Neural crest cell (in vitro differentiated cells): ENCODE measurements around the gene ZNF638. TPM values are rescaled to one million over a fixed set of nuclear protein-coding genes. Genes with fewer than 3 reads are reported as not detected.

Experiments used
- DNase-seq: peaks from one replicate; pipeline ENCODE4 v3.0.0; 2021; ENCODE audit warnings: low read depth, mixed read lengths, low spot score
- H3K27ac Mint-ChIP-seq: one replicate; pipeline ENCODE4 v1.8.0; 2021; ENCODE audit warnings: mild to moderate bottlenecking, mixed read lengths; ENCODE audit not compliant: unreplicated experiment
- H3K27me3 Mint-ChIP-seq: 2 replicates; pipeline ENCODE4 v1.8.0; 2021; ENCODE audit warnings: low read depth, mild to moderate bottlenecking, mixed read lengths
- H3K36me3 Mint-ChIP-seq: 2 replicates; pipeline ENCODE4 v1.8.0; 2021; ENCODE audit warnings: low read depth, mild to moderate bottlenecking, mixed read lengths
- H3K4me1 Mint-ChIP-seq: 2 replicates; pipeline ENCODE4 v1.8.0; 2021; ENCODE audit warnings: mixed read lengths
- H3K4me3 Mint-ChIP-seq: one replicate; pipeline ENCODE4 v1.8.0; 2021; ENCODE audit warnings: mild to moderate bottlenecking, mixed read lengths
- H3K9me3 Mint-ChIP-seq: 2 replicates; pipeline ENCODE4 v1.8.0; 2021; ENCODE audit warnings: mixed read lengths
- CTCF ChIP-seq: fragments of 200-600 bp; sonication (generic); conservative IDR thresholded peaks from 2 replicates; pipeline ENCODE4 v1.5.0; 2021; ENCODE audit warnings: antibody characterized with exemption, mild to moderate bottlenecking
- total RNA-seq: library from RNA; stranded (reverse); gene quantifications from 2 replicates; pipeline ENCODE4 v1.2.1, GENCODE V29; 2021

The ZNF638 gene
- total RNA-seq, 1 donor from 2014 or later: 159 TPM

GRCh38 chr2:71379086-71379485 is 47.5 kb downstream of the ZNF638 start:
- no peaks in the 10 kb centered on the region for H3K27me3 Mint-ChIP-seq
- no peaks in the 10 kb centered on the region for H3K4me1 Mint-ChIP-seq
- H3K27ac Mint-ChIP-seq: no peak overlapping the region
- H3K4me3 Mint-ChIP-seq: no peak overlapping the region
- no peak for TF ChIP-seq CTCF
- no peak for DNase-seq
- H3K36me3 Mint-ChIP-seq: peaks cover 16% of the 10 kb centered on the region
- H3K9me3 Mint-ChIP-seq: no peaks in the 10 kb centered on the region

- no peak overlapping the region for H3K27ac Mint-ChIP-seq
- H3K4me3 Mint-ChIP-seq: no peak overlapping the region
- no peaks in the 10 kb centered on the region for H3K9me3 Mint-ChIP-seq
- DNase-seq: no peak
- no peaks in the 10 kb centered on the region for H3K4me1 Mint-ChIP-seq
- no peak for TF ChIP-seq CTCF
- H3K36me3 Mint-ChIP-seq: peaks cover 22% of the 10 kb centered on the region
- no peaks in the 10 kb centered on the region for H3K27me3 Mint-ChIP-seq
Observed at GRCh38 chr2:71380665-71381064, 49.1 kb downstream of the ZNF638 start.

- TF ChIP-seq CTCF: no peak
- Mint-ChIP-seq H3K4me3 (no peak overlapping the region), H3K36me3 (peaks cover 36% of the 10 kb centered on the region), H3K27ac (no peak overlapping the region), H3K27me3 (no peaks in the 10 kb centered on the region), H3K4me1 (no peaks in the 10 kb centered on the region), H3K9me3 (no peaks in the 10 kb centered on the region)
- no peak for DNase-seq
Observed at GRCh38 chr2:71385012-71385411, 53.4 kb downstream of the ZNF638 start.

DNA sequence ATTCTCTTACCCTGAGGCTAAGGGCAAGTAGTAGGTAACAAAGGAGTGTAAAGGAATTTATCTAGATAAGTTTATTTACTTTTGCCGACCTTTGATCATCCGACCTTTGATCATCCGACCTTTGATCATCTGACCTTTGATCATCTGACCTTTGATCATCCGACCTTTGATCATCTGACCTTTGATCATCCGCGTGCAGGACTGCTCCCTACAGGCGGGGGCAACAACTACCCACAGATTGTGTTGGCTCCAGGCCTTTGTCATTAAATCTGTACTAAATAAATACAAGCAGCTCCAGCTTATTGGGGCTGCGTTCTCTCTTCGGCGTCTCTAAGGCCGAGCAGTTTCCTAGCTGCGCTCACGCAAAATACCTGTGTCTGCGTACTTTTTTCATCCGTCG is 56.6 kb downstream of the ZNF638 start:
- DNase-seq: no peak
- Mint-ChIP-seq H3K9me3 (no peaks in the 10 kb centered on the region), H3K27me3 (no peaks in the 10 kb centered on the region), H3K36me3 (peaks cover 51% of the 10 kb centered on the region), H3K27ac (no peak overlapping the region), H3K4me1 (no peaks in the 10 kb centered on the region), H3K4me3 (no peak overlapping the region)
- TF ChIP-seq CTCF: no peak

- H3K27ac Mint-ChIP-seq: no peak overlapping the region
Observed at GRCh38 chr2:71389384-71390072, 57.9 kb downstream of the ZNF638 start.

More at GRCh38 chr2:71389384-71390072, 57.9 kb downstream of the ZNF638 start:
- DNase-seq: no peak
- Mint-ChIP-seq H3K9me3 (no peaks in the 10 kb centered on the region), H3K27me3 (no peaks in the 10 kb centered on the region), H3K4me3 (no peak overlapping the region), H3K4me1 (no peaks in the 10 kb centered on the region), H3K36me3 (peaks cover 53% of the 10 kb centered on the region)
- no peak for TF ChIP-seq CTCF
